ENCODE results near the gene MAEA.

- TF ChIP-seq ZNF8 (CRISPR knock-in tag; IDR thresholded peaks at IDR 0.05) (no peak), TCF4 (CRISPR knock-in tag; IDR thresholded peaks at IDR 0.05; ENCODE audit: borderline replicate concordance) (no peak), RARB (CRISPR knock-in tag; IDR thresholded peaks at IDR 0.05) (no peak)
- TF ChIP-seq, protein P1, sequence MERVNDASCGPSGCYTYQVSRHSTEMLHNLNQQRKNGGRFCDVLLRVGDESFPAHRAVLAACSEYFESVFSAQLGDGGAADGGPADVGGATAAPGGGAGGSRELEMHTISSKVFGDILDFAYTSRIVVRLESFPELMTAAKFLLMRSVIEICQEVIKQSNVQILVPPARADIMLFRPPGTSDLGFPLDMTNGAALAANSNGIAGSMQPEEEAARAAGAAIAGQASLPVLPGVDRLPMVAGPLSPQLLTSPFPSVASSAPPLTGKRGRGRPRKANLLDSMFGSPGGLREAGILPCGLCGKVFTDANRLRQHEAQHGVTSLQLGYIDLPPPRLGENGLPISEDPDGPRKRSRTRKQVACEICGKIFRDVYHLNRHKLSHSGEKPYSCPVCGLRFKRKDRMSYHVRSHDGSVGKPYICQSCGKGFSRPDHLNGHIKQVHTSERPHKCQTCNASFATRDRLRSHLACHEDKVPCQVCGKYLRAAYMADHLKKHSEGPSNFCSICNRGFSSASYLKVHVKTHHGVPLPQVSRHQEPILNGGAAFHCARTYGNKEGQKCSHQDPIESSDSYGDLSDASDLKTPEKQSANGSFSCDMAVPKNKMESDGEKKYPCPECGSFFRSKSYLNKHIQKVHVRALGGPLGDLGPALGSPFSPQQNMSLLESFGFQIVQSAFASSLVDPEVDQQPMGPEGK (CRISPR knock-in tag; IDR thresholded peaks at IDR 0.05; ENCODE audit: borderline replicate concordance) = no peak
These were observed 75.8 kb downstream of the MAEA start for GRCh38 chr4:1365271-1366178.

All from SK-N-SH treated with all-trans-retinoic acid at 6 μM for 48 hours (cell line).